HUES6 (cell line): Measurements from ENCODE around the gene HOPX.
"Not testable (repeated sequence)": the region's sequence is repeated elsewhere in the genome, so short reads cannot be mapped to it uniquely, and the experiment has no call there.

ENCODE experiments used
- H3K27ac ChIP-seq: 2 replicates; pipeline ENCODE4 v1.7.0; 2013; ENCODE audit warnings: low read depth, mild to moderate bottlenecking, low read length, inconsistent platforms
- H3K27me3 ChIP-seq: 2 replicates; pipeline ENCODE4 v1.6.1; 2013; ENCODE audit warnings: low read length; ENCODE audit not compliant: control insufficient read depth, insufficient read depth
- H3K36me3 ChIP-seq: 2 replicates; pipeline ENCODE4 v1.6.1; 2013; ENCODE audit warnings: low read length; ENCODE audit not compliant: control insufficient read depth, insufficient read depth
- H3K4me1 ChIP-seq: 2 replicates; pipeline ENCODE4 v1.6.1; 2013; ENCODE audit warnings: low read length; ENCODE audit not compliant: control insufficient read depth, insufficient read depth
- H3K4me3 ChIP-seq: 2 replicates; pipeline ENCODE4 v1.5.1; 2013; ENCODE audit warnings: low read depth, low read length
- H3K9ac ChIP-seq: one replicate; pipeline ENCODE4 v1.6.1; 2013; ENCODE audit warnings: mild to moderate bottlenecking, low read length
- H3K9me3 ChIP-seq: 2 replicates; pipeline ENCODE4 v1.6.1; 2013; ENCODE audit warnings: low read depth, low read length; ENCODE audit not compliant: control insufficient read depth, insufficient read depth

Gene HOPX

GRCh38 chr4:56681158-56681852, at the start of gene HOPX:
Gene HOPX (minus strand): TSS chr4:56681296. CDS start chr4:56657816, 23,480 bp downstream.
- Histone ChIP-seq H3K9me3 (no peaks in the 10 kb centered on the region), H3K9ac (peak within 1 kb of the TSS; percentile 5)

GRCh38 chr4:56730097-56730496, 49.0 kb upstream of the HOPX start:
- no peak overlapping the region for H3K9ac ChIP-seq
- H3K27me3 ChIP-seq, result no peaks in the 10 kb centered on the region
- H3K36me3 ChIP-seq, result no peaks in the 10 kb centered on the region
- no peak overlapping the region for H3K4me3 ChIP-seq
- H3K9me3 ChIP-seq, result no peaks in the 10 kb centered on the region
- H3K4me1 ChIP-seq, result peaks cover 15% of the 10 kb centered on the region; the same call in 1 of the 2 replicates
- H3K27ac ChIP-seq, result no peak overlapping the region

More at GRCh38 chr4:56681158-56681852, at the start of gene HOPX:
- Histone ChIP-seq H3K27me3 (no peaks in the 10 kb centered on the region), H3K27ac (no peak within 1 kb of the TSS), H3K36me3 (no peaks in the 10 kb centered on the region), H3K4me3 (peak within 1 kb of the TSS; percentile 10; the same call in 1 of the 2 replicates), H3K4me1 (peaks cover 22% of the 10 kb centered on the region)

GRCh38 chr4:56728512-56728911, 47.4 kb upstream of the HOPX start:
- H3K9ac ChIP-seq, result no peak overlapping the region
- peaks cover 15% of the 10 kb centered on the region; the same call in 1 of the 2 replicates for H3K4me1 ChIP-seq
- no peaks in the 10 kb centered on the region for H3K36me3 ChIP-seq
- no peaks in the 10 kb centered on the region for H3K27me3 ChIP-seq
- H3K4me3 ChIP-seq, result no peak overlapping the region
- no peaks in the 10 kb centered on the region for H3K9me3 ChIP-seq
- H3K27ac ChIP-seq, result no peak overlapping the region

GRCh38 chr4:56727150-56727549, 46.1 kb upstream of the HOPX start:
- H3K9ac ChIP-seq, result no peak overlapping the region

GRCh38 chr4:56726593-56726992, 45.5 kb upstream of the HOPX start:
- H3K27ac ChIP-seq, H3K4me1 ChIP-seq, H3K27me3 ChIP-seq, H3K9me3 ChIP-seq, H3K4me3 ChIP-seq, H3K36me3 ChIP-seq, H3K9ac ChIP-seq: not testable (repeated sequence)

More at GRCh38 chr4:56727150-56727549, 46.1 kb upstream of the HOPX start:
- Histone ChIP-seq H3K27ac (no peak overlapping the region), H3K36me3 (no peaks in the 10 kb centered on the region), H3K9me3 (no peaks in the 10 kb centered on the region), H3K4me3 (no peak overlapping the region), H3K4me1 (peaks cover 12% of the 10 kb centered on the region; the same call in 1 of the 2 replicates), H3K27me3 (no peaks in the 10 kb centered on the region)

- Histone ChIP-seq H3K9ac (no peak overlapping the region), H3K4me3 (no peak overlapping the region), H3K9me3 (no peaks in the 10 kb centered on the region), H3K27me3 (no peaks in the 10 kb centered on the region), H3K27ac (no peak overlapping the region), H3K36me3 (no peaks in the 10 kb centered on the region), H3K4me1 (0 out of 2 replicates have a peak, but pooled peaks cover 6% of the 10 kb centered on the region)
Measured at GRCh38 chr4:56723659-56724230, 42.6 kb upstream of the HOPX start.

- Histone ChIP-seq H3K27ac (no peak overlapping the region), H3K9me3 (no peaks in the 10 kb centered on the region), H3K4me3 (no peak overlapping the region), H3K9ac (no peak overlapping the region), H3K36me3 (no peaks in the 10 kb centered on the region), H3K27me3 (no peaks in the 10 kb centered on the region), H3K4me1 (0 out of 2 replicates have a peak, but pooled peaks cover 6% of the 10 kb centered on the region)
Measured at GRCh38 chr4:56723201-56723605, 42.1 kb upstream of the HOPX start.

- no peaks in the 10 kb centered on the region for H3K27me3 ChIP-seq
- no peaks in the 10 kb centered on the region; the same call in 1 of the 2 replicates for H3K4me1 ChIP-seq
- H3K36me3 ChIP-seq, result no peaks in the 10 kb centered on the region
- peaks cover 22% of the 10 kb centered on the region for H3K9me3 ChIP-seq
- H3K9ac ChIP-seq, result no peak overlapping the region
- H3K4me3 ChIP-seq, result no peak overlapping the region
- H3K27ac ChIP-seq, result no peak overlapping the region
Measured at GRCh38 chr4:56708146-56708545, 27.1 kb upstream of the HOPX start.

- no peak overlapping the region for H3K4me3 ChIP-seq
- H3K9me3 ChIP-seq, result peaks cover 7% of the 10 kb centered on the region
- H3K27ac ChIP-seq, result no peak overlapping the region
- peaks cover 5% of the 10 kb centered on the region; the same call in 1 of the 2 replicates for H3K4me1 ChIP-seq
- no peaks in the 10 kb centered on the region for H3K36me3 ChIP-seq
- H3K27me3 ChIP-seq, result no peaks in the 10 kb centered on the region
- no peak overlapping the region for H3K9ac ChIP-seq
Measured at GRCh38 chr4:56705966-56706365, 24.9 kb upstream of the HOPX start.

GRCh38 chr4:56705334-56705733, 24.2 kb upstream of the HOPX start:
- no peaks in the 10 kb centered on the region for H3K27me3 ChIP-seq
- no peaks in the 10 kb centered on the region for H3K36me3 ChIP-seq
- H3K9me3 ChIP-seq, result peaks cover 7% of the 10 kb centered on the region
- no peak overlapping the region for H3K27ac ChIP-seq
- H3K9ac ChIP-seq, result no peak overlapping the region
- H3K4me1 ChIP-seq, result peaks cover 6% of the 10 kb centered on the region; the same call in 1 of the 2 replicates
- H3K4me3 ChIP-seq, result no peak overlapping the region

GRCh38 chr4:56704089-56704871, 23.2 kb upstream of the HOPX start:
- Histone ChIP-seq H3K27ac (no peak overlapping the region), H3K9ac (no peak overlapping the region), H3K4me3 (no peak overlapping the region), H3K4me1 (peaks cover 6% of the 10 kb centered on the region; the same call in 1 of the 2 replicates), H3K9me3 (peaks cover 7% of the 10 kb centered on the region), H3K27me3 (no peaks in the 10 kb centered on the region), H3K36me3 (no peaks in the 10 kb centered on the region)
